ENCODE measurements around the gene SMARCD2.

DNA sequence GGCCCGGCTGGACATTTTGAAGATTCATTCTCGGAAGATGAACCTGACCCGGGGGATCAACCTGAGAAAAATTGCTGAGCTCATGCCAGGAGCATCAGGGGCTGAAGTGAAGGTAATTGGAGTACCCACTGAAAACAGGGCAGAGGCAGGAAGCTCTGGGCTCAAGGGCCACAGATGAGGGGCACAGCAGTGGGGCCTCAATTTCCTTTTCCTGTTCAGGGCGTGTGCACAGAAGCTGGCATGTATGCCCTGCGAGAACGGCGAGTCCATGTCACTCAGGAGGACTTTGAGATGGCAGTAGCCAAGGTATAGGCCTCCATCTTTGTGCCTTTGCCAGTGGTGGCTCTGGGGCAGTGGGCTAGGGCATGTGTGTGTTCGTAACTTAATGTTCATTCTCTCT lies 11.0 kb downstream of the SMARCD2 start:
- TF ChIP-seq, protein P1, sequence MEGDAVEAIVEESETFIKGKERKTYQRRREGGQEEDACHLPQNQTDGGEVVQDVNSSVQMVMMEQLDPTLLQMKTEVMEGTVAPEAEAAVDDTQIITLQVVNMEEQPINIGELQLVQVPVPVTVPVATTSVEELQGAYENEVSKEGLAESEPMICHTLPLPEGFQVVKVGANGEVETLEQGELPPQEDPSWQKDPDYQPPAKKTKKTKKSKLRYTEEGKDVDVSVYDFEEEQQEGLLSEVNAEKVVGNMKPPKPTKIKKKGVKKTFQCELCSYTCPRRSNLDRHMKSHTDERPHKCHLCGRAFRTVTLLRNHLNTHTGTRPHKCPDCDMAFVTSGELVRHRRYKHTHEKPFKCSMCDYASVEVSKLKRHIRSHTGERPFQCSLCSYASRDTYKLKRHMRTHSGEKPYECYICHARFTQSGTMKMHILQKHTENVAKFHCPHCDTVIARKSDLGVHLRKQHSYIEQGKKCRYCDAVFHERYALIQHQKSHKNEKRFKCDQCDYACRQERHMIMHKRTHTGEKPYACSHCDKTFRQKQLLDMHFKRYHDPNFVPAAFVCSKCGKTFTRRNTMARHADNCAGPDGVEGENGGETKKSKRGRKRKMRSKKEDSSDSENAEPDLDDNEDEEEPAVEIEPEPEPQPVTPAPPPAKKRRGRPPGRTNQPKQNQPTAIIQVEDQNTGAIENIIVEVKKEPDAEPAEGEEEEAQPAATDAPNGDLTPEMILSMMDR (IDR thresholded peaks at IDR 0.05; ENCODE audit: low read length): no peak
- TF ChIP-seq EZH2 (optimal IDR thresholded peaks at IDR 0.05; ENCODE audit: low read depth, low read length): no peak
- no peak for TF ChIP-seq EZH2phosphoT487 (IDR thresholded peaks at IDR 0.05; ENCODE audit: low read length)
